ENCODE results near the gene TMEM184C. TPM values are rescaled to one million over a fixed set of nuclear protein-coding genes. Genes with fewer than 3 reads are reported as not detected.

Gene TMEM184C
- total RNA-seq, 1 experiment from 2014 or later, result 36.3 TPM

DNA sequence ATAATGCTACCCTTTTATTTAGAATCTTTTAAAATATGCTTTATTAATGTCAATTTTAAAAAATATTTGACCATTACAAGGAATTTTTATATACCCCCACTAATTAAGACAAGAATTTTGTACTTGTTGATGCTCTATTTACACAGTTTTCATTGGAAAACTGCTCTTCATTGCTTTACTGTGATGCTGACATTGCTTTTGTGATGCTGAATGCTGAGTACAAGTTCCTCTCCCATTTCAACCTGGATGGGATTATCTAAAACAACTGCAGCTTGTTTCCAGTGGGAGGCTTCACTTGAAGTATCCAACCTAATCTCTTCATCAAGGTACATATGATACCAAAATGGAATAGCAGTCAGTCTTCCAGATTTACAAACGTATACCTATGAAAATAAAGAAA, 21.2 kb downstream of the TMEM184C start:
- Histone ChIP-seq H3K9me3 (ENCODE audit: low read depth, low read length, poor library complexity, severe bottlenecking) (peaks cover 7% of the 10 kb centered on the region), H3K4me1 (ENCODE audit: insufficient read depth, low read length, poor library complexity, severe bottlenecking) (no peaks in the 10 kb centered on the region), H3K27me3 (replicated peaks; ENCODE audit: insufficient read depth, low read depth, low read length, poor library complexity) (no peaks in the 10 kb centered on the region), H3K36me3 (ENCODE audit: insufficient read depth, low read length, poor library complexity, severe bottlenecking) (peaks cover 47% of the 10 kb centered on the region), H3K27ac (ENCODE audit: low read depth, low read length, poor library complexity, severe bottlenecking) (no peak overlapping the region), H3K4me3 (ENCODE audit: low read depth, low read length, poor library complexity, severe bottlenecking) (no peak overlapping the region)
- intact Hi-C loops (cut with micrococcal nuclease; ENCODE audit: unreplicated experiment), result no loop called here
- CTCF ChIA-PET, result interaction anchor here (1.7 kb wide), 1 partner anchor 228 kb away, joined by 6 read pairs; no protein-coding TSS in a partner anchor
- no peak for DNase-seq (ENCODE audit: low spot score)
- POLR2A ChIA-PET (ENCODE audit: low non-redundant PET), result no interaction called here
- no TSS peak for BruUV-seq (replicated peaks)
- TF ChIP-seq CTCF (conservative IDR thresholded peaks at IDR 0.05; ENCODE audit: low read depth, low read length) (no peak), EZH2 (IDR thresholded peaks at IDR 0.05; ENCODE audit: borderline replicate concordance, low read depth, low read length, poor library complexity, severe bottlenecking) (no peak)

DNA sequence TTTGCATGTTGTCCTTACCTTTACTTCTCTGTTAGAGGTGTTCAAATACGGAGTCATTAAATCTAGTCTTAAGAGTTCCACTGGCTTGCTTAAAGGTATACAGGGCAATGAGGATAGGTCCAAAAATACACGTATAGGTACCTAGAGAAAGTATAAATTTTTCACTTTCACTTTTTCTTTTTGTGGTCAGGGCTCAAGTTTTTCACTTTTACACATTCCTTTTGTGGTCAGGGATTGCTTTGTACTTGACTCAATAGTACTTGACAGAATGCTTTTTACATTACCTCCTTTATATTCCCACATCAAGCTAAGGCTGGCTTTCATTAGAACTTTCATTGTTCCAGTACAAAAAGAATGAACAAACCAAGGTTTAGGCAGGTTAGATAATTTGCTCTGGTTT, 21.7 kb downstream of the TMEM184C start:
- CTCF ChIA-PET, result interaction anchor here (1.7 kb wide), 1 partner anchor 228 kb away, joined by 6 read pairs; no protein-coding TSS in a partner anchor
- intact Hi-C loops (cut with micrococcal nuclease; ENCODE audit: unreplicated experiment), result no loop called here

GRCh38 chr4:147639388-147639787, 22.2 kb downstream of the TMEM184C start:
- TF ChIP-seq EZH2 (IDR thresholded peaks at IDR 0.05; ENCODE audit: borderline replicate concordance, low read depth, low read length, poor library complexity, severe bottlenecking) (no peak), CTCF (conservative IDR thresholded peaks at IDR 0.05; ENCODE audit: low read depth, low read length) (no peak)
- POLR2A ChIA-PET (ENCODE audit: low non-redundant PET), result no interaction called here
- BruUV-seq (replicated peaks), result no TSS peak
- no peak overlapping the region for H3K4me3 ChIP-seq (ENCODE audit: low read depth, low read length, poor library complexity, severe bottlenecking)
- peaks cover 38% of the 10 kb centered on the region for H3K36me3 ChIP-seq (ENCODE audit: insufficient read depth, low read length, poor library complexity, severe bottlenecking)
- H3K4me1 ChIP-seq (ENCODE audit: insufficient read depth, low read length, poor library complexity, severe bottlenecking), result no peaks in the 10 kb centered on the region
- H3K9me3 ChIP-seq (ENCODE audit: low read depth, low read length, poor library complexity, severe bottlenecking), result peaks cover 7% of the 10 kb centered on the region
- intact Hi-C loops (cut with micrococcal nuclease; ENCODE audit: unreplicated experiment), result no loop called here
- H3K27me3 ChIP-seq (replicated peaks; ENCODE audit: insufficient read depth, low read depth, low read length, poor library complexity), result no peaks in the 10 kb centered on the region
- CTCF ChIA-PET, result no interaction called here
- no peak overlapping the region for H3K27ac ChIP-seq (ENCODE audit: low read depth, low read length, poor library complexity, severe bottlenecking)
- no peak for DNase-seq (ENCODE audit: low spot score)

More for the DNA sequence above, 21.7 kb downstream of the TMEM184C start:
- POLR2A ChIA-PET (ENCODE audit: low non-redundant PET), result no interaction called here
- peaks cover 7% of the 10 kb centered on the region for H3K9me3 ChIP-seq (ENCODE audit: low read depth, low read length, poor library complexity, severe bottlenecking)
- no peak overlapping the region for H3K4me3 ChIP-seq (ENCODE audit: low read depth, low read length, poor library complexity, severe bottlenecking)
- H3K27ac ChIP-seq (ENCODE audit: low read depth, low read length, poor library complexity, severe bottlenecking), result no peak overlapping the region
- H3K4me1 ChIP-seq (ENCODE audit: insufficient read depth, low read length, poor library complexity, severe bottlenecking), result no peaks in the 10 kb centered on the region
- DNase-seq (ENCODE audit: low spot score), result no peak
- peaks cover 43% of the 10 kb centered on the region for H3K36me3 ChIP-seq (ENCODE audit: insufficient read depth, low read length, poor library complexity, severe bottlenecking)
- TF ChIP-seq CTCF (conservative IDR thresholded peaks at IDR 0.05; ENCODE audit: low read depth, low read length) (no peak), EZH2 (IDR thresholded peaks at IDR 0.05; ENCODE audit: borderline replicate concordance, low read depth, low read length, poor library complexity, severe bottlenecking) (no peak)
- no TSS peak for BruUV-seq (replicated peaks)
- no peaks in the 10 kb centered on the region for H3K27me3 ChIP-seq (replicated peaks; ENCODE audit: insufficient read depth, low read depth, low read length, poor library complexity)
